GM10248 (cell line): Measurements from ENCODE around the gene DKK3.

Experiments
- CTCF ChIA-PET: fragments of 300-600 bp; sonication (Branson Sonifier 250); formaldehyde crosslinking; extraction: SDS; loops from one replicate; lab custom pipeline; 2021; ENCODE audit warnings: antibody characterized with exemption; lab: Yijun Ruan, JAX
- POLR2A ChIA-PET: fragments of 350-650 bp; sonication (Branson Sonifier 250); formaldehyde crosslinking; extraction: SDS; loops from one replicate; lab custom pipeline; 2020; ENCODE audit warnings: antibody characterized with exemption; lab: Yijun Ruan, JAX
- DNase-seq: peaks from one replicate; pipeline ENCODE4 v3.0.0; 2012; ENCODE audit errors: extremely low spot score
- TF ChIP-seq, protein P1 (sequence below): IDR thresholded peaks from 2 replicates; pipeline ENCODE4 v1.5.1; 2012; ENCODE audit warnings: mild to moderate bottlenecking, low read depth; ENCODE audit errors: extremely low read depth, missing control alignments, control extremely low read depth

DKK3 gene

DNA sequence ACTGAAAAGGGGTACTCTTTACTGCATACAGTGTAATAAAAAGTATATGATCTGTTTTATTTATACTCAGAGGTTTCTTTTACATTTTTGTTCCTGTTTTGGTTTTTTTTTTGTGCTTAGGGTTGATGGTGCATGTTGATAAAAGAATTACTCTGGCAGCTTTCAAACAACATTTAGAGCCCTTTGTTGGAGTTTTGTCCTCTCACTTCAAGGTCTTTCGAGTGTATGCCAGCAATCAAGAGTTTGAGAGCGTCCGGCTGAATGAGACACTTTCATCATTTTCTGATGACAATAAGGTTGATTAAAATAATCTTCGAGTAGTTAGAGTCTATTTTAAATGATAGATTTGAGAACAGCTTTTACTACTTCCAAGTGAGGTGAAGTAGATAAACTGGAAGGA lies 60.6 kb downstream of the DKK3 start:
- TF ChIP-seq, protein P1, sequence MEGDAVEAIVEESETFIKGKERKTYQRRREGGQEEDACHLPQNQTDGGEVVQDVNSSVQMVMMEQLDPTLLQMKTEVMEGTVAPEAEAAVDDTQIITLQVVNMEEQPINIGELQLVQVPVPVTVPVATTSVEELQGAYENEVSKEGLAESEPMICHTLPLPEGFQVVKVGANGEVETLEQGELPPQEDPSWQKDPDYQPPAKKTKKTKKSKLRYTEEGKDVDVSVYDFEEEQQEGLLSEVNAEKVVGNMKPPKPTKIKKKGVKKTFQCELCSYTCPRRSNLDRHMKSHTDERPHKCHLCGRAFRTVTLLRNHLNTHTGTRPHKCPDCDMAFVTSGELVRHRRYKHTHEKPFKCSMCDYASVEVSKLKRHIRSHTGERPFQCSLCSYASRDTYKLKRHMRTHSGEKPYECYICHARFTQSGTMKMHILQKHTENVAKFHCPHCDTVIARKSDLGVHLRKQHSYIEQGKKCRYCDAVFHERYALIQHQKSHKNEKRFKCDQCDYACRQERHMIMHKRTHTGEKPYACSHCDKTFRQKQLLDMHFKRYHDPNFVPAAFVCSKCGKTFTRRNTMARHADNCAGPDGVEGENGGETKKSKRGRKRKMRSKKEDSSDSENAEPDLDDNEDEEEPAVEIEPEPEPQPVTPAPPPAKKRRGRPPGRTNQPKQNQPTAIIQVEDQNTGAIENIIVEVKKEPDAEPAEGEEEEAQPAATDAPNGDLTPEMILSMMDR: no peak
- ChIA-PET POLR2A (no interaction called here), CTCF (interaction anchor here (0.8 to 2.9 kb wide), 8 partner anchors 11 to 289 kb away, joined by 3 to 16 read pairs (median 4); no protein-coding TSS in a partner anchor)
- DNase-seq: no peak

DNA sequence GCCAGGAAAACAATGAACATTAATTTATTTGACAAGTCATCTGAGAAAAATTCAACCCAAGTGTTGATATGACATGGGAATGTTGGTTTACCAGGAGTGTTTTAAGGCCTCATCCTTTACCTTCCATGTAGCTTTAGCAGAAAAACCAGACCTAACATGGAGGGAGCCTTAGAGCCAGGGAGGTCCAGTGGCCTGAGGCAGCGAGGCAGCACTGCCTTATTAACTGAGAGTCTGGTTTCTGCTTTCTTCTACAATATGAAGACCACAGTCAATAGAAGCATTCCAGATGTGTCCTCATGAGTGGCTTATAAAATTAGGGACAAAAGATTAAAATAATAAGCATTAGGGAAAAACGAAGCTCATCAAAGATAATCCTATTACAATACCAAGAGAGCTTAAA lies 61.5 kb downstream of the DKK3 start:
- ChIA-PET CTCF (interaction anchor here (1.0 to 2.9 kb wide), 7 partner anchors 12 to 290 kb away, joined by 3 to 16 read pairs (median 5); no protein-coding TSS in a partner anchor), POLR2A (no interaction called here)
- DNase-seq: no peak
- TF ChIP-seq, protein P1: no peak

DNA sequence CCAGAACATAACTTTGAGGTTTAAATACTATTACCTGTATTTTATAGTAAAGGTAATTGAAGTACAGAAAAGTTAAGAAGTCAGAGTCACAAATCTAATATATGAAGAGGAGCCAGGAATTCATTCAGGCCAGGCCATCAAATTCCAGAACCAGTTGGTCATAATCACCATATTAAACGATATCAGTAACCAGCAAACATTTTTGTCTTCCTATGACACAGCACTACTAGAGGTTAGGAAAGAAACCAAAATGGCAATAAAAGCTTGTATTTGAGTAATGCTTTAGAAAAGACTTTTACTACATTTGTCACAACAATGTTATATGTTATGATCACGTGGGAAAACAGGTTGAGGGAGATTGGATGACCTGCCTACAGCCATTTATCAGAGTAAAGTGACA lies 62.2 kb downstream of the DKK3 start:
- TF ChIP-seq, protein P1: no peak
- POLR2A ChIA-PET: no interaction called here
- DNase-seq: no peak
- CTCF ChIA-PET: interaction anchor here (1.5 to 2.9 kb wide), 5 partner anchors 13 to 159 kb away, joined by 3 to 16 read pairs (median 7); no protein-coding TSS in a partner anchor

DNA sequence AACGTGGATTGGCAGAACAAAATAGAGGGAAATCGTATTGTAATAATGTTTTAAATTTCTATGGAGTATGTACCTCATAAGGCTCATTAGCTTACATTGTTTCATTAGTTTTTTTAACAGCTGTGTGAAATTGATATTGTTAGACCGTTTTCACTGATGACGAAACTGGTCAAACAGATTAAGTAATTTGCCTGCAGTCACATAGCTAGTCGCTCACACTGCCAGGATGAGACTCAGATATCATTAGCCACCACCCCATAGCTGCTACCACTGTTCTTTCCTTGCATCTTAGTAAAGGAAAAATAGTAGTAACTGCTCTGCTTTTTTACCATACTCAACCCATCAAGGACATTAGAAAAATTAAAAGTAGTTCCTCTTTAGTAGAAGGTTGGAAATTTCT lies 64.0 kb downstream of the DKK3 start:
- no peak for DNase-seq
- ChIA-PET CTCF (interaction anchor here (1.1 to 2.0 kb wide), 5 partner anchors 10 to 23 kb away, joined by 3 to 7 read pairs (median 4); no protein-coding TSS in a partner anchor), POLR2A (no interaction called here)
- TF ChIP-seq, protein P1: no peak

DNA sequence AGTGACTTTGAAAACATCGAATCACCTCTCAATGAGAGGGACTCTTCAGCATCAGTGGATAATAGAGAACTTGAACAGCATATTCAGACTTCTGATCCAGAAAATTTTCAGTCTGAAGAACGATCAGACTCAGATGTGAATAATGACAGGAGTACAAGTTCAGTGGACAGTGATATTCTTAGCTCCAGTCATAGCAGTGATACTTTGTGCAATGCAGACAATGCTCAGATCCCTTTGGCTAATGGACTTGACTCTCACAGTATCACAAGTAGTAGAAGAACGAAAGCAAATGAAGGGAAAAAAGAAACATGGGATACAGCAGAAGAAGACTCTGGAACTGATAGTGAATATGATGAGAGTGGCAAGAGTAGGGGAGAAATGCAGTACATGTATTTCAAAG lies 65.8 kb downstream of the DKK3 start:
- TF ChIP-seq, protein P1: no peak
- ChIA-PET CTCF (interaction anchor here (1.4 kb wide), 1 partner anchor 13 kb away, joined by 3 read pairs; no protein-coding TSS in a partner anchor), POLR2A (no interaction called here)
- DNase-seq: no peak

DNA sequence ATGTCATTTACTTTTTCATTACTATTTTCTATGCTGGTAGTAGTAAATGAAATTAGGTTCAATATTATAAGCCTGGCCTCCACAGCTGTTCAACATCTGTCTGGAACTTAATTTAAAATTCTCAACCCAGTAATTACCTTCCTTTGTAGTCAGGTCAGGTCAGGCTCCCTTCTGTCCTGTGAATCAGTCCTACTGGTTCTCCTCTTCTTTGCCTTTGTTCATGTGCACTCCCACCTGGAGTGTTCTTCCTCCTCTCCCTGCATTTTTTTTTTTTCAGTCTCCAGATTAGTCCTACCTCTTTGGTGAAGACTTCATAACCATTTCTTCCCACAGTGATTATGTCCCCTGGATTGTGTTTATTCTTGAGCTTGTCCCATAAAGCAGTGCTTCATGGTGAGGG lies 67.9 kb downstream of the DKK3 start:
- TF ChIP-seq, protein P1: no peak
- DNase-seq: no peak
- ChIA-PET CTCF (interaction anchor here (0.9 kb wide), 1 partner anchor 18 kb away, joined by 4 read pairs; no protein-coding TSS in a partner anchor), POLR2A (no interaction called here)
